ENCODE data around the gene DPF3. TPM values are rescaled to one million over a fixed set of nuclear protein-coding genes. Genes with fewer than 3 reads are reported as not detected.
A peak's percentile ranks its signal among the peaks of the same experiment; 100 is the strongest.

Gene DPF3
- total RNA-seq, 1 donor from 2014 or later, result 1.1 TPM

GRCh38 chr14:72891666-72892102, 2.2 kb downstream of the DPF3 start:
- TF ChIP-seq CTCF (IDR thresholded peaks at IDR 0.05), result no peak
- Mint-ChIP-seq H3K4me1 (ENCODE audit: low read depth) (peaks cover 27% of the 10 kb centered on the region), H3K27ac (ENCODE audit: unreplicated experiment) (no peak overlapping the region), H3K36me3 (ENCODE audit: low read depth) (peaks cover 1% of the 10 kb centered on the region), H3K9me3 (ENCODE audit: low read depth) (no peaks in the 10 kb centered on the region), H3K4me3 (ENCODE audit: unreplicated experiment) (peak overlapping the region; percentile 84), H3K27me3 (ENCODE audit: low read depth) (peaks cover 4% of the 10 kb centered on the region)
- DNase-seq (ENCODE audit: low spot score), result no peak

- peaks cover 1% of the 10 kb centered on the region for H3K36me3 Mint-ChIP-seq (ENCODE audit: low read depth)
- H3K4me1 Mint-ChIP-seq (ENCODE audit: low read depth), result peaks cover 17% of the 10 kb centered on the region
- peaks cover 4% of the 10 kb centered on the region for H3K27me3 Mint-ChIP-seq (ENCODE audit: low read depth)
- H3K9me3 Mint-ChIP-seq (ENCODE audit: low read depth), result no peaks in the 10 kb centered on the region
- no peak for TF ChIP-seq CTCF (IDR thresholded peaks at IDR 0.05)
- no peak overlapping the region for H3K4me3 Mint-ChIP-seq (ENCODE audit: unreplicated experiment)
- H3K27ac Mint-ChIP-seq (ENCODE audit: unreplicated experiment), result no peak overlapping the region
- no peak for DNase-seq (ENCODE audit: low spot score)
Observed at GRCh38 chr14:72889366-72889765, 4.5 kb downstream of the DPF3 start.

- H3K9me3 Mint-ChIP-seq (ENCODE audit: low read depth), result no peaks in the 10 kb centered on the region
- H3K4me1 Mint-ChIP-seq (ENCODE audit: low read depth), result peaks cover 13% of the 10 kb centered on the region
- peaks cover 4% of the 10 kb centered on the region for H3K27me3 Mint-ChIP-seq (ENCODE audit: low read depth)
- no peak overlapping the region for H3K4me3 Mint-ChIP-seq (ENCODE audit: unreplicated experiment)
- peaks cover 1% of the 10 kb centered on the region for H3K36me3 Mint-ChIP-seq (ENCODE audit: low read depth)
- TF ChIP-seq CTCF (IDR thresholded peaks at IDR 0.05), result no peak
- DNase-seq (ENCODE audit: low spot score), result no peak
- H3K27ac Mint-ChIP-seq (ENCODE audit: unreplicated experiment), result no peak overlapping the region
Observed at GRCh38 chr14:72888636-72889201, 5.2 kb downstream of the DPF3 start.

GRCh38 chr14:72888192-72888591, 5.7 kb downstream of the DPF3 start:
- no peaks in the 10 kb centered on the region for H3K9me3 Mint-ChIP-seq (ENCODE audit: low read depth)
- no peak overlapping the region for H3K4me3 Mint-ChIP-seq (ENCODE audit: unreplicated experiment)
- H3K36me3 Mint-ChIP-seq (ENCODE audit: low read depth), result peaks cover 1% of the 10 kb centered on the region
- peaks cover 13% of the 10 kb centered on the region for H3K4me1 Mint-ChIP-seq (ENCODE audit: low read depth)
- no peak for TF ChIP-seq CTCF (IDR thresholded peaks at IDR 0.05)
- no peak for DNase-seq (ENCODE audit: low spot score)
- no peak overlapping the region for H3K27ac Mint-ChIP-seq (ENCODE audit: unreplicated experiment)
- H3K27me3 Mint-ChIP-seq (ENCODE audit: low read depth), result peaks cover 4% of the 10 kb centered on the region

- peaks cover 10% of the 10 kb centered on the region for H3K4me1 Mint-ChIP-seq (ENCODE audit: low read depth)
- TF ChIP-seq CTCF (IDR thresholded peaks at IDR 0.05), result no peak
- H3K9me3 Mint-ChIP-seq (ENCODE audit: low read depth), result no peaks in the 10 kb centered on the region
- H3K4me3 Mint-ChIP-seq (ENCODE audit: unreplicated experiment), result no peak overlapping the region
- peaks cover 4% of the 10 kb centered on the region for H3K27me3 Mint-ChIP-seq (ENCODE audit: low read depth)
- H3K36me3 Mint-ChIP-seq (ENCODE audit: low read depth), result peaks cover 1% of the 10 kb centered on the region
- H3K27ac Mint-ChIP-seq (ENCODE audit: unreplicated experiment), result no peak overlapping the region
- DNase-seq (ENCODE audit: low spot score), result no peak
Observed at GRCh38 chr14:72887514-72887913, 6.4 kb downstream of the DPF3 start.
